GM19035 (cell line): ENCODE measurements around the gene NOLC1.

ENCODE experiments used
- ATAC-seq: cut with Tn5 transposase; IDR thresholded peaks from one replicate; pipeline ENCODE4 v1.9.1; 2021; ENCODE audit not compliant: unreplicated experiment

The NOLC1 gene

DNA sequence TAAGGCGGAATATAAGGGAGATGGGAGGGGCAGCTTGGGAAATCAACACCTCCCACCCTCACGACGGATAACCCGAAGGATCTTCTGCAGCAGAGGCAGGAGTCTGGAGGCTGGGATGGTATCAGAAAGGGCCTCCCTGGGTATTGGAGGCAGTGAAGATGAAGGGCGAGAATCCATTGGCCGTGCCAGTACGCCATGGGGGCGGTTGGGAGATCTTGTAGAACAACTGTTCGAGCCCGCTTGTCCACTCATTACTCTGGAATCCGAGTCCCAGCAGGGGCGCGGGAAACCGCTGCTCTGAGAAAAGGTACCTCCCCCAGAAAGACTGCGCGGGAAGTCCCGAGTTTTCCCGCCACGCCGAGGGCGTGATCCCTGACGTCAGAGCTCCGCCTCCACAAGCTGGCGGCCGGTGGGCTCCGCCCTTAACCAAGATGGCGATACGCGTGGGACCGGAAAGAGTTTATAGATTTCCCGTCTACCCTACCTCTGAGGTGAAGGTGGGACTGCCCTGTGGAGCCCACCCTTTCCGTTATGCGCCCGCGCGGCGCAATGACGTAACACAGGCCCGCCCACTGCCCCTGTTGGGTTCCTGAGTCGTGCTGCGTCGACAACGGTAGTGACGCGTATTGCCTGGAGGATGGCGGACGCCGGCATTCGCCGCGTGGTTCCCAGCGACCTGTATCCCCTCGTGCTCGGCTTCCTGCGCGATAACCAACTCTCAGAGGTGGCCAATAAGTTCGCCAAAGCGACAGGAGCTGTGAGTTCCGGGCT lies at the start of gene NOLC1:
Gene NOLC1 (plus strand): TSS at position 616 of the 771 bp plus-strand sequence. CDS start 22 bp downstream, at position 638.
- peak; percentile 94 for ATAC-seq

DNA sequence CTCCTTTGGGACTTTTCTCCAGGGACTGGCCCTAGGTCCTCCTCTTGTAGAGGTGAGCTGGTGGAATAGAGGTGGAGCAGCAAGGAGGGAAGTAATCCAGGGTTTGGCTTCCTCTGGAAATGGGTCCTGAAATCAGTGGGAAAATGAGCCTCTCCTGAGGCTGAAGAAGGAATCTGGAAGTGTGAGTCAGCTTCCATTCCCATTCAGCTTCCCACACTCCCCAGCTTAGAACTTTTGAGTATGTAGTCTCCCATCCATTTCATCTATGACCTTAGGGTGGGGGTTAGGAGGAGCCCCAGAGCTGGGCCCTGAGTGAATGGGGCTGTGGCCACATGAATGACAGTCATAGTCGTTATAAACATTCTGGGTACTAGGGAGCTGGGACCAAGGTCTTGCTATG lies 49.8 kb upstream of the NOLC1 start:
- no peak for ATAC-seq

DNA sequence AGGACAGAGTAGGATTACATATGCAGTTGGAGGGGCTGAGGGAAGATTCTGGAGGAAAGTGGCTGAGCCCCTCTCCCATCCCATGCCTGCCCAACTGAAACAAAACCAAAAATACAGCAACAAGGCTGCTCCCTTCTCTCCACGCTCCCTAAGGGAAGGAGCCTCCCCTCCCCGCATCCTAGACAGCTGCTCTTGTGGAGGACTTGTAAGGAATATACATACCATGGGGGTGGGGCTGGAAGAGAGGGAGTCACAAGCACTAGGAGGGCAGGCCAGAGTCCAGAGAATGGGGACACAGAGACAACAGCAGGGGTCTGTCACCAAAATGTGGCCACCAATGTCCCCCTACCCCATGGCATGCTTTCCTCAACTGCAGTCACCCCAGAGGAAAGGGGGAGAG lies 45.2 kb upstream of the NOLC1 start:
- ATAC-seq, result no peak

DNA sequence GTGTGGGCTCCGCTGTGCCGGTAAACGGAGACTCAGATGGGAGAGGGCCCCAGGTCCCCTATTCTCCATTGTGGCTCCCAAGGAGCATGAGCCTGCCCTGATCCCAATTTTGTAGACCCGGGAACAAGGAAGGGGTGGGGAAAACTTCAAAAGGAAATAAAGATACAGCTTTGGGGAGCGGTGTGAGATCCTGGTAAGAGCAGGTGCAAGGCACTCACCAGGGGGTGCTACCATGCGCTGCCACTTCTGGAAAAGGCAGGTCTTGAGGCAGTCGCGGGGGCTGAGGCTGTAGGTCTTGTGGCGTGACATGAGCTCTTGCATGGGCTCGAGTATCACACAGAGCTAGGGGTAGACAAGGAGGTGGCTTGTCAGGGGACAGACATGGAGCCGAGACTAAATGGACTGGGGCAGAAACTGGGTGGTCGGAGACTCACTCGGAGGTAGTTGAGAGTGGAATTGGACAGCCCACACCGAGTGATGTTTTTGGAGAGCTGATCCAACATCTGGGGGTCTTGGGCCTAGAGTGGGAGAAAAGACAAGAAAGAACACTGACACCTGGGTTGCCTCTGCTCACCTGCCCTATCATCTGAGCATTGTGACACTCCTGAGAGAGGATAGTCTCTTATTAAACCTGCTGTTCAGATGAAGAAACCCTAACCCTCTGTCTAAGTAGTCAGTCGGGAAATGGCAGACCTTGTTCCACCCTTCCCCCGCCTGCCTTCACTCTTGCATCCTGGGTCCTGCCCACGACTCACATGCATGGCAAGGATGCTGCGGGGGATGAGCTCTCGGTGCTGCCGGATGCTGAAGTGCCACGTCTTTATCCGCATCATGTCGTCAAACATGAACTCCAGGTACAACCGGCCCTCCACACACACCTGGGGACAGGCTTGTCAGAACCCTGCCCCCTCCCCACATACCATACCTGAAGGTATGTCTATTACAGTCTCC lies 42.7 kb upstream of the NOLC1 start:
- ATAC-seq, result no peak

DNA sequence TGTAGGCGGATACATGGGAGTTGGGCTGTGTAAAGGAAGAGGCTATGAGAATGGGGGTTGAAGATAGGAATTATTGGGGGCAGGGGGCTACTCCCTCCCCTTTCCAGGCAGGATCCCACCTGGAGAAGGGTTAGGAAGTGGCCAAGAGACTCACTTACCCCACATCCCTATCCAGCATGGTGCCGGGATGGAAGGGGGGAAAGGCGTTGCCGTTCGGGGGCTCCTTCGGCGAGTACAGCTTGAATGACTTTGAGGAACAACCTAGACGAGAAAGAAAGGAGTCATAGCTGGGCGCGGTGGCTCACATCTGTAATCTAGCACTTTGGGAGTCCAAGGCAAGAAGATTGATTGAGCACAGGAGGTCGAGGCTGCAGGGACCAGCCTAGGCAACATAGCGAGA lies 40.9 kb upstream of the NOLC1 start:
- no peak for ATAC-seq

DNA sequence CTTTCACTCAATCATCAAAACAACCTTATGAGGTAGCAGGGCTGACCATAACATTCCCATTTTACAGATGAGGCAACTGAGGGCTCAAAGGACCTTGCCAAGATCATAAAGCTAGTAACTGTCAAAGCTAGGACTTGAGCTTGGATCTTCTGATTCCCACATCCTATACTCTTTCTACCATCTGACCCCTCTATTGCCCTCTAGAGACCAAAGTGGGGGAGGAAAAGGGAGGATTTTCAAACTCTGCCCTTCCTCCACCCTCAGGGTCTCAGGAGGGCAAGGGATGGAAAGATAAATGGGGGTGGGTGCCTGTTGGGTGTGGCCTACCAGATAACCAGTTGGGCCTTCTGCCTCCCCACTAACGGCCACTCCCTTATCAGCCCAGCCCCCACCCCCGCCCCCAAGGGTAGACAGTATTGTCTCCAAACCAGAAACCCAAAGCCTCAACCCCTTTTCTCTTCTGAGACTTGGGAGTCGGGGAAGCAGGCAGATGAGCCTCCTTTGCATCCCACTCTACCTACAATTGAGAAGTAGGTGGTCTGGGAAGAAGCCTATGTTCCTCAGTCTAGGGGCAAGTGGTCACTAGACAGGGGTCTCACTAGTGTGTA lies 39.9 kb upstream of the NOLC1 start:
- ATAC-seq, result no peak

DNA sequence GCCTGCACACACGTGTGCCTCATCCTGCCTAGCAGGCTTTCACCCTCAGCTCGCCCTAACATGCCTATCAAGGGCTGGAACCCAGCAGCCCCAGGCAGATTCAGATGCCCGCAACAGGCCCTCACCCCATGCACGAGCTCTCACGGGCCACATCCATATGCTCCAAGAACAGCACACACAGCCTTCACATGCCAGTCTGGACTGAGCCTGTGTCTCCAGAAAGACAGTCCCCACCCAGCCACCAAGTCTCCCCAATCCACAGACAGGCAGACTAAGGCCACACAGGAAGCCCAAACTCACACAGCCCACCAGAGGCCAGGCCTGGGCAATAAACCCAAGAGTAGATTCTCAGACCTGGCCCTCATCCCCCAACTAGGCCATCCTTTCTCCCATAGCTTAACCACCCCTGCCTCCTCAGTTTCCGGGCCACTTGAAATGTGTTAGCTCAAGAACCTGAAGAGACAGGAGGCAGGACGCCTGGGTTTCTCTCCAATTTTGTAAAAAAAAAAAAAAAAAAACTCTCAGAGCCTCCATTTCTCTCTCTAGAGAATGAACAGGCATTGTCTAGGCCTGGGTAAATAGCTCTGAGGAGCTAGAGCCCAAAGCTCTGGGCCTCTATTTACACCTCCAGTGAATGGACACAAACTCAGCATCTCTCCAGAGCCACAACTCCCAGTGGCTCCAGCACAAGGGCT lies 38.8 kb upstream of the NOLC1 start:
- no peak for ATAC-seq

DNA sequence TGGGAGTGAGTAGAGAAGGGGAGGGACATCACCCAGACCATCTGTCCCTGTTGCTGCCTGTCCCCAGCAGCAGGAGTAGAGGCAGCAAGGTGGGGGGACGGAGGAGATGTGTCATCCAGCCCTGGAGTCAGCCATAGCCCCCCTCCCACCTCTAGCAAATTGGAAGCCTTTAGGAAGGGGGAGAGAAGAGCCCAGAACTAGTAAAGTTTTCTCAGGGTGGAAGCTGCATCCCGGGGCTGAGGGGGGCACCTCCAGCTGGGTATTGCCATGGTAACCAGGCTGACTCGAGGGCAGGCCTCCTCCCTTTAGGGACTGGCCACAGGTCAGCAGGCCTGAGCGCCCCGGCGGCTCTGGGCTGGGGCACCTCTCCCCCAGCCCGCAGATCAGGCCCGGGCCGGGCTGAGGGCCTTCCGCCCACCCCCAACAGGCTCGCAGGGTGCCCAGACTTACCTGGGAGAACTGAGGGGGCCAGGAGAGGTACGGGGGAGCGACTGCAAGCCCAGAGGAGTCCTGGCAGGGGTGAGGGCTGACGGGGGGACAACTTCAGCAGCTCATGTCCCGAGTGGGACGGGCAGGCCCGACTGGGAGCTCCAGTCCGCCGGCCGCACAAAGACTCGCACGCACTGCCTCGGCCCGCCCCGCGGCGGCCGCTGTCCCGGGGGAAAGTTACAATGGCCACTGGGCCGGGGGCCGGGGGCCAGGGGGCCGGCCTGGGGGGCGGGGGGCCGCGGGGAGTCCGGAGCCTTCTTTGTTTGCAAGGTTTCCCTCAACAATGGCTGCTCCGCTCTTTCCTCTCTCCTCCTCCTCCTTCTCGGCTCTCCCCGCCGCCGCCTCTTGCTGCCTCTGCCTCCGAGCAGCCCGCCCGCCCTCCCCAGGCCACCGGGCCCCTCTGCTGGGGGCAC lies 38.0 kb upstream of the NOLC1 start:
- ATAC-seq, result peak; percentile 29

DNA sequence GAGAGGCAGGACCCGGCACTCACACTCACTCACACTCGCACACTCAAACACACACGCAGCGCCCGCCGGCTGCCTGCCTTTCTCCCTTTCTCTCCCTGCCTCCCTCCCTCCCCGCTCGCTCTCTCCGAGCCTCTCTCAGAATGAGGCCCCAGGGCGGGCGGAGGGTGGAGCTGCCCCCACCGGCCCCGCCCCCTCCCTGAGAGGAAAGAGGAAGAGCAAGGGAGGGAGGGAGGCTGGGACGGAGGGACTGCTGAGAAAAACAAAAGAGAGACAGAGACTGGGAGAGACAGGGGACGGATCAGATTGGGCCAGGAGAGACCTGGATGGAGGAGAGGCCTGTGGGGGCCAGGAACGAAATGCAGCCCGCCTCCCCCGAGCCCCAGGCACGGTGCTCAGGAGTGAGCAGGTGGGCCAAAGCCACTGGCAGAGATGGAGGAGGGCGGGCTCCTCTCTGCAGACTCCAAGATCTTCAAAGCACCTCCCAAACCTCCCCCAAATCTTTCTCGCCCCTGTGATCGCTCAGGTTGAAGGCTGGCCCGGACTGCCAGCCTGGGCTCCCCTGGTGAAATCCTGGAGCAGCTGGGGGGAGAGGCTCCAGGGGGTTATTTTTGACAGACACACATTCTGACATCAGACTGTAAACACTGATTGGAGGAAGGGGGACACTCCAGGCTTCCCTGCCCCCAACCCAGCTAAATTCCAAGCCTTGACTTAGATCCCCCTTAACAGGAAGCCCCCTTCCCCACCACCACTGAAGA lies 37.1 kb upstream of the NOLC1 start:
- ATAC-seq, result peak; percentile 61

DNA sequence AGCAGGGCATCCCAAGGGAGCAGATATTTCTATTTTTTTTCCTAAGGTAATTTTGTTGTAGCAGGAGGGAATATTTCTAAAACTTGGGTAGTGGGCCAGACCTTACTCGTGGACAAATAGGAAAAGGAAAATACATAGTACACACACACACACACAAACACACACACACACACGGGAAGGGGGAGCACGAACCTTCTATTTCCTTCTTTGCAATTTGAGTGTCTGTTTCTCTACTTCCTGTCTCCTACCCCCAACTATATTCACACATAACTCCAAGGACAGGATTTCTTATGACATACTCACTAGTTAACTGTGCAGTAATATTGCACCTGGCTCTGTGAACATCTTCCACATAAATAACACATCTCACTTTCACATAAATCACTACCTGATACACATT lies 36.4 kb upstream of the NOLC1 start:
- ATAC-seq, result no peak

DNA sequence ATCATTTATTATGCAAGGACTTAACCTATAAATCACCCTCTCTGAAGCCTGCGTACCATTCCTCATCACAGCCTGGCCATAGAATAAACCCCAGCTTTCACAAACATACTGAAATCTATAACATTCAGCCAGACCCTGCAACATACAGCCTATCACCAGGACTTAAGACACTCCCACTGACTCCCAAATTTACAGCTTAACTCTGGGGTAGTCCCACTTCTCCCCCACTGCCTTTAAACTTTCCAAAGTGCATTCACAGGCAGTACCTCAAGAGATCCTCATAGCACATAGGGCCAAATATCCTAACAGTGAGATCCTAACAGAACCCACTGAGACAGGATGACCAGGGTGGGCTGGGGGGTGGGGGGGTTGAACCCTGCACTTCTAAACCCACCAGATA lies 35.5 kb upstream of the NOLC1 start:
- ATAC-seq, result no peak

DNA sequence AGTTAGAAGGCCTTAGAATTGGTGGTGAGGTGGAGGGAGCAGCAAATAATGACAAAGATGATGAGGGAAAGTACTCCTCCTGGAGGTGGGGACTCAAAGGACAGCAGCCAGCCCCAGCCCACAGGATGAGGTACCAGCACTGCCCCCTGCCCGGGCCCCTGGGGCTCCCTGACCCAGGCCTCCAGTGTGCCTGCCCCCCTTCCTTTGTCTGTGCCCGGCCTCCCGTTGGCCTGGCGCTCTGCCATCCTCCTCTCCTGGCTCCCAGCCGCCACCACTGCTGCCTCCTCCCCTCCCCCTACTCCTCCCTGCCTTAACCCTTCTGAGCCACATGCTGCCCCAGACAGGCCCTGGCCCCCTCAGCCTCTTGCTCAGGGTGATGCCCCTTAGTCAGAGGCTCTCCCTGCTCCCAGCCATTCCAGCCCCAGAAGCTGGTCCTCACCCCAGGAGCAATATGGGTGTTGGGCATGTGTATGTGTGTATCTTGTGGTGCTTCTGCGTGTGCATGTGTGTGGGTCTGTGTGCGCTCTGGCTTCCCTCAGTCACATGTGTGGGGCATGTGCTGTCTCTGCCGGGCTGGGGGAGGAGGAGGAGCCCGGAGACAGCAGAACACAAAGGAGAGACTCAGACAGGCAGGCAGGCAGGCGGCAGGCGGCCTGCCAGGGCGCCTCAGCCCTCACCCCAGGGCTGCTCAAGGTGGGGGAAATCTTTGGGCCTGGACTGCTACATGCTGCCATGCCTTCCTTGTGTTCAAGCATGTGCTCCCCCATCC lies 34.6 kb upstream of the NOLC1 start:
- ATAC-seq, result no peak

DNA sequence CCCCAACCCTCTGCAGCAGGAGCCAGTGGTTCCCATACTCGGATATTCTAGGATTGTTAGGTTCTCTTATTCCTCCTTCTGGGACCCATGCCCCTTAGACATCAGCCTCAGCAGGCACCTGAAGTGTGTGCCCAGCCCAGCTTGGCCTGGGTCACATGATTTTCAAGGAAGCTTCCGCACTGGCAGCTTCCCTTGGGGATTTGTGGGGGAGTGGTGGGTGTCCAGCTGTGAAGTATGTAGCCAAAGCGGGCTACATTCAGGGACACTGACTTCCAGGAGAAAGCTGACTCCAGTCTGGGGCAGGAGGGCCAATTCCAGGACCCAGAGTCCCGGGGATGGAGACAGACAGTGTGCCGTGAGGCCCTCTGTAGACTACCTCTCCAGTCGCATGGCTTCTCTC lies 33.3 kb upstream of the NOLC1 start:
- no peak for ATAC-seq

DNA sequence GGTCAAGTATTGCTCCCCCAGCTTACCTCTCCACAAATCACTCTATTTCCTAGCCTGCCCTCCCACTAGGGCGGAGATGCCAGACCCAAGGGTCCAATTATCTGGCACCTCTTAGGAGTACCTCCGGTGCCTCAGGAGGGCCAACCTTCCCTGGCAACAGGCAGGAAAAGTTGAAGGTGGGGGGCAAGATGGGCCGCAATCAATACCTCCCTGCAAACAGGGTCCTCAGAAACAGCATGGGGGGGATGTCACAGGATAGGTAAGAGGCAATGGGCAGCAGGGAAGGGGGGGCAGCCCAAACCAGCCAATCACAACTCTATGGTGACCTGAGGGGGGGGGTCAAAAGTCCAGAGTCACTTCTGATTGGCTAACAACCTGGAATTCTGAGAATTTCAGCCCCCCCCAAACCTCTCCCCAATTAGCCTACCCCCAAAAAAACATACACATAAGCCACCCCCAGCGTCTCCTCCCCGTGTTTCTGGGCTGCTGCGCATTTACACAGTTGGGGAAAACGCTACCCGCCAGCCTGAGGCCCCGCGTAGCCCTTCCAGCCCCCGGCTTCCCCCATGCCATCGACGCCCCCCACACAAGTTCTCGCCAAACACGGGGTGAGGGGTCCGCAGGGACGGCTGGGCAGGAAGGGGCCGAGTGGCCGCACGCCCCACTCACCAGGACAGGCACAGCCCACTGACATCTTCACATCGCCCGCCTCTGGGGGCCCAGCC lies 32.6 kb upstream of the NOLC1 start:
- no peak for ATAC-seq

DNA sequence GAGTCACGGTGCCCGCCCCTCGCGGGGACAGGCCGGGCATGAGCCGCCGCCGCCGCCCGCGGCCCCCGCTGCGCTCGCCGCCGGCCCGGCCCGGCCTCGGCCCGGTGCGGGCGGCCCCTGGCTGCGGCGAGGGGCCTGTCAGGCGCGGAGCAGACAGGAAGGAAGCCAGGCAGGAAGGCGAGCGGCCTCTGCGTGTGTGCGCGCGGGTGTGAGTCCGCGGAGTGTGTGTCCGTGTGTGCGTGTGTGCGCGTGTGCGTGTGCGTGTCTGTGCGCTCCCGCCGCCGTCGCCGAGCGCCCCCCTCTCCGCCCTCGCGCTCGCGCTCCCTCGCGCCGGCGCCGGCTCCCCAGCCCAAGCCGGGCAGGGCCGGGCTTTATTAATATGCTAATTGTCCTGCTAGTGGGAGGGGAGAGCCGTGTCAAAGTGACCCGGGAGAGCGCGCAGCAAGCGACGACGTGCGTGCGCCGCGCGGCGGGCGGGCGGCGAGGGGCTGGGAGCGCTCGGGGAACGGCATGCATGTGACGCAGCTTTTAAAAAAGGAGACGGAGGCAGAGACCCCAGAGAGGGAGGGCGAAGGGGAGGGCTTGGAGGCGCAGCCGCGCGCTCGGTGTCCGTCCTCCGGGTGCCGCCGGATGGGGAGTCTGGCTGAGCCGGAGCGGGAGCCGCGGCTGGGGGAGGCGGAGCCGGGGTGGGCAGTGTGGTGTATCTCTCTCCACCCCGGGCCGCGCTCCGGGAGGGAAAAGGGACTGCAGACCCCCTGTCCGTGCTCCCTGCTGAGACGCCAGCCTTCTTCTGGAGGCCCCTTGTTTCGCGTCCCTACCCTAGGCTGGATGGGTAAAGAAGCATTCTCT lies 31.8 kb upstream of the NOLC1 start, which contains the start of gene LDB1:
Gene LDB1 (minus strand): TSS at position 227 of the 849 bp plus-strand sequence. CDS start 258 bp downstream, outside the sequence.
- peak; percentile 68 for ATAC-seq

DNA sequence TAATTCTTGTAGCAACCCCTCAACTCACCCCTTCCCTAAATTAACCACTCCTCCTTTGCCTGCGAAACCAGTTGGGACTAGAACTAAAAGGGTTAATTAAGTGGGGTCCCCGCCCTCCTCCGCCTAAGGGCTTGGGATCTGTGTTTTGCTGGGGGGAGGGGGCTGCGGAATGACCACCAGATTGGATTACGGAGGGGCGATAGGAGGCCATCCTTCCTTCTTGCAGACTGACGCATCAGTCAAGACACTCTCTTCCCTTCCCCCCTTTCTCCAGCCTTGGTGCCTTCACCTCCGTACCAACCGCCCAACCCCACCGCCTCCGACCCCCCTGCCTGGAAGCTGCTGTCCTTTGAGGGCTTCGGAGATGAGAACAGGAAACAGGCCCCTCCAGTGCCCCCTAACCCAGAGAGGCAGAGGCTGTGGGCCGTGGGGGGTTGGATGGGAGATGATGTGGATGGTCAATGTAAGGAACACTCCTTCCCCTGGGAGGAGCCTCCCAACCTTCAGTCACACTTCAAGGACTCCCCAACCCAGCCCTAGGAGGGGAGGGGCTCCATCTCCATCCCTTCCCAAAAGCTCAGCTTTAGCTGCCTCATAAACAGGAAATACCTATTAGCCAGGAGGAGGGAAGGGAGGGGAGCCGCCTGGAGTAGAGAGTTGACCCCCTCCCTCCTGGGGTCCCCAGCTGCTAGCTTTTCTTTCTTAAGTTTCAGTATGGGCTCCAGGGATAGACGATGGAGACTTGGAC lies 31.0 kb upstream of the NOLC1 start:
- ATAC-seq, result no peak
